Activated CD8-positive, alpha-beta memory T cell treated with anti-CD3 and anti-CD28 coated beads for 1 hour (primary cell): Measurements from ENCODE around the gene MCOLN3.
"Not testable (repeated sequence)": the region's sequence is repeated elsewhere in the genome, so short reads cannot be mapped to it uniquely, and the experiment has no call there.

ENCODE experiments used
- DNase-seq, 2 donors: peaks; one replicate each; pipeline ENCODE4 v3.0.0-alpha.2; 2020; ENCODE audit warnings: low read depth in 1 of 2; ENCODE audit errors: extremely low read depth in 1 of 2

Gene MCOLN3

DNA sequence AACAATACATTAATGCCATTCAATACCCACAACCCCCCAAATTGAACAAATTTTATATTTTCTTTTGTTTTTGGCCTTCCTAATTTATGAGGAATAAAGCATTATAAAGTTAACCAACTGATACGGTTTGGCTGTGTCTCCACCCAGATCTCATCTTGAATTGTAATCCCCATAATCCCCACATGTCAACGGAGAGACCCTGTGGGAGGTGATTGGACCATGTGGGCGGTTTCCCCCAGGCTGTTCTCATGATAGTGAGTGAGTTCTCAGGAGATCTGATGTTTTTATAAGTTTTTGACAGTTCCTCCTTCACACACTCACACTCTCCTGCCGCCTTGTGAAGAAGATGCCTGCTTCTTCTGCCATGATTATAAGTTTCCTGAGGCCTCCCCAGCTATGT is 6.4 kb upstream of the MCOLN3 start:
- no peak for DNase-seq

DNA sequence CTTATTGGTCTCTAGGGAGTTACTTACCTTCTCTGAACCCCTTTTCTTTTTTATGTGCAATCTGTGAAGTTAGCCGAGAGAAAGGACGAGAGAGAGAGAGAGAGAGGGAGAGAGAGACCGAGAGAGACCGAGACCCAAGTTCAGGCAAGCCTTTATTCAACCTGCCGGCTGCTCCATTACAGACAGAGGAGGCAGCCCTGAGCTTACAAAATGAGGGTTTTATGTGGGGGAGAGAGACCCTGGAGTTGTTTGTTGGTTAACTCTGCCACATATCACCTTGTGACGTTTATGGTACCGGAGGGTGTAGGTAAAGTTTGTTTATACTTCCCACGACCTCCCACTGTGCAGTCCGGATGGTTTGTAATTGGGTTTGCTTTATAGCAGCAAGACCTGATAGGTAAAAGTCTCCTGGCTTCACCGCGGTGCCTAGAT is 1.5 kb upstream of the MCOLN3 start:
- no peak for DNase-seq

DNA sequence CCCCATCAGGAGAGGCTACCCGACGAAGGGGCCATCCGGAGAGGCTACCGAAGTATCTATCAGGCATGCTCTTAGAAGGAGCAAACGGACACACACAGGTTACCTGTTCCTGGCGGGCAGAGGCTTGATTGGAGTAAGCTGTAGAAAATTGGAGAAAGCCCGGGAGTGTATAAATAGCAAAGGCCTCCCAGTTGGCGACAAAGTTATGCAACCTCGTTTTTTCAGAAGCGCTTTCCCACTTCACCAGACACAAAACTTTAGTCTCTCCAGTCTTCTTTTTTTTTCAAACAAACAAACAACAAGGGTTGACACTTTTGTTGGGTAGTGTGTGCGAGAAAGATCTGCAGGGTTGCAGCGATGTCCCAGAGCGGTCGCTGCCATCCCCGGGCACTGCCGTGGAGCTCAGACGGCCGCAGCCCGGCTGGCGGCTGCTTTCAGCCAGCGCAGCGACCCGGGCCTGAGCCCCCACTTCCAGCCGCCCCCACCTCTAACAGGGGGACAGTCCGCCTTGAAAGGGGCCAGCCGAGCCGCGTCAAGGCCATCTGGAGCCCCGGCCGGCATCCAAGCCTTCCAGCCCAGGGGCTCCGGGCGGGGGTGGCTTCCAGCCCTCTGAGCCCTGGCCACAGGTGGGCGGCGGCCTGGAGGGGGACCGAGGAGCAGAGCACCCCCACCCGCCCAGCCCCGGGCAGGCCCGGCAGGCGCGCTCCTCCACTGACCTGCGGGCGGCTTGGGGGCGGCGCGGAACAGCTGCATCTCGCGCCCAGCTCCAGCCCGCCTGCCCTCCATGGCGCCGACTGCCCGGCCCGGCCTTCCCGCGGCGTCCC is 616 bp downstream of the MCOLN3 start:
- DNase-seq, result no peak

DNA sequence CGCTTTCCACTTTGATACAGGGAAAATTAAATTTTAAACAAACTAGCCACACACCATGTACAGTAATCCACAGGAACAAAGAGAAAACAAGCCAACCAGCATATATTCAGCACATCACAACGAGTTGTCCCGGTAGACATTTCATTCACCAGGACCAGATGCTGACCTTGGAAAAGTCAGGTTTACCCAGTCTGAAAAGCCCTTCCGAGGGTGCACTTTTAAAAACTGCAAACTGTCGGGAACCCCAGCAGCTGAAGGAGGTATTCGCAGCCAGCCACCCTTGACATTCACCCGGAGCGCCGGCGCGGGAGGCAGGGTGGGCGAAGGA is 1.2 kb downstream of the MCOLN3 start:
- no peak for DNase-seq

DNA sequence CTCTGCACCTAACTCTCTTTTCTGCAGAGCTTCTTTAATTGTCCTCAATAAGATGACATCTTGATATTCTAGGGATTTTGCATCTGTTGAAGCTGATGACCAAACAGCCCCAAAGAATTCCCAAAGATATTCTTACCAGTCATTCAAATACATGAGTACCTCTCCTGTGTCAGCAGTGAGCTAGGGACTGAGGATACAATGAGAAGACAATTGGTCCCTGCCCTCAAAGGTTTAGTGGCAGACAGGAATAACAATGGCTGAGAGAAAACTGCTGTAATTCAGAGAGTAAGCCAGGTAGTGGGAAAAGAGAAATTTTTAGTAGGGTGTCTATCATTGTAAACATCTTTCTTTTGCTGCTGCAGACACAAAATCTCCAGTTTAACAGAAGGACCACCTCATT is 5.9 kb downstream of the MCOLN3 start:
- no peak for DNase-seq

DNA sequence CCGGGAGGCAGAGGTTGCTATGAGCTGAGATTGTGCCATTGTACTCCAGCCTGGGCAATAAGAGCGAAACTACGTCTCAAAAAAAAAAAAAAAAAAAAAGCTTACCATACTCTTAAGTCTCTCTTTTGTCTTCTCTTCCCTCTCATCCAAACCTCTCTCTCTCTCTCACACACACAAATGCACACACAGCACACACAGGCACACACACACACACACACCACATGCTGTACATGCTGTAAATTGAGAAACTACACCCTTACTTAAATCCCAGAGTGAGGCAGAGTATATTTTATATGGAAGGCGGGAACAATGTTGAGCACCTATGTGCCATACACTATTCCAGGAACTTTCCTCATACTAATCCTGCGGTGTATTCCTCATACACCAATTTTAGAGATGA is 6.5 kb downstream of the MCOLN3 start:
- no peak for DNase-seq

DNA sequence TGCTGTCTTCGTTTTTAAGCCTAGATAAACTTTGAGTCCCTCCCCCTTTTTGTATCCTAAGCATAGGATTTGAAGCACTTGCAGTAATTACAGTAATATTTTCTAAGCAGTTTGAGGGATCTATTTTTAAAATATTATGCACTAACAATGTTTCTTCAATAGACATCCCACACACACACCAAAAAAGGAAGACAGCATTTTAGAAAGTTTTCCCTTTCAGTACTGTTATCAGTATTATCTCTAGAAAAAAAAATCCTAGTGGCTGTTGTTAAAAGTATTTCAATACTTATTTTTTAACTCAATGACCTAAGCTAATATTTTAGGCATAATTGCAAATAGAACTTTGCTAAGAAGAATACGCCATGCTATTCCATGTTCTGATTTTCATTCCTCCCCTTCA is 15.1 kb downstream of the MCOLN3 start:
- no peak for DNase-seq

DNA sequence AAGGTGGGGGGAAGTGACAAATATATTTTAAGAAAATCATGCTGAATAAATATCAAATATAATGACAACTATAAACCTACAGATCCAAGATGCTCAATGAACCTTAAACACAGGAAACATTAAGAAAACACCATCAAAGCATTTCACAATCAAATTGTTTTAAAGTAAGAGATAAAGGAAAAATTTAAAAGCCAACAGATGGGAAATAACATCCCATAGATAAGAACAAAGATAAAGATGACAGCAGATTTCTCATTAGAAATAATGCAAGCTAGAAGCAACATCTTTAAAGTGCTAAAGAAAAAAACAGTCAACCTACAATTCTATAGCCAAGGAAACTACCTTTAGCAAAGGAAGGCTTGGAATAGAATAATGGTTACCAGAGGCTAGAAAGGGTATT is 17.8 kb downstream of the MCOLN3 start:
- no peak for DNase-seq

DNA sequence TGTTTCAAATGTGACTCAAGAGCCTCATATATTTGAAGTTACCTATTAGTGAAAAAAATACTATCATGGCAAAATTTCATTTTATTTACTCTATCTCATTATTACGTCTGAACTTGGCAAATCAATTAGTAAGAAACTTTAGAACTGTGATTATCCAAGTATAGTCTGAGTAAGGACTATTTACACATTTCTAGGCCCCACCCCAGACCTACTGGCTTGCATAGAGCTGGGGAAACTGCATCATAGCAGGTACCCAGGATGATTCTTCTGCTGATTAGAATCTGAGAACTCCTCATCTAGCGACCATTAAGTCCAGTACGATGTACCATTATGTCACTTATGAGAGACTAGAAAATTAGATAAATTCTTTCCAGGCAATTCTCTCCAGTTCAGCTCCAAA is 20.1 kb downstream of the MCOLN3 start:
- no peak for DNase-seq

DNA sequence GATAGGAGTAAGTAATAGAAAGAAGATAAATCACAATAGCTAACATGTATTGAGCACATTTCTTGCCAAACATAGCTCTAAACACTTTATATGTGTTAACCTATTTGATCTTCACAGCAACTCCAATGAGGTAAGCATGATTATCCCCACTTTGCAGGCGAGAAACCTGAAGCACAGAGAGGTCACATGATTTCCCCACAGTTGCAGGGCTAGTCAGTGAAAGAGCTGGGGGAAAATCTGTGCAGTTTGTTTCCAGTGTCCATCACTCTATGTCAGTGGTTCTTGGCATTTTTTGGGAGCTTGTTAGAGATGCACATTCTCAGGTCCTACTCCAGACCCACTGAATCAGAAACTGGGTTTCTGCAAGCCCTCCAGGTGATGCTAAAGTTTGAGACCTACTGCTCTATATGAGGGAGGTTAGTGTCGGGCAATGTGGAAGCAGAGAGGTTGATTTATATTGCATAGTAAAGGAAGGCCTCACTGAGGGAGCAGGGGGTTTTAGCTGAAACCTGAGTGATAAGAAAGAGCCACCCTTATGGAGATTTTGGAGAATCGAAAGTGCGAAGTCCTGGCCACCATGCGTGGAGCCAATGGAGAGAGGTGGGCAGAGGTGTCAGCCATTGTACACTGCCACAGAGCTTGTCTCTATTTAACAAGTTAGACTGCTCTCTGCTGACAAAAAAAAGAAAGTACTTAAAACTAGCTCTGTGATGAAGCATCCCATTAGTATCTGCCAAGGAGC is 20.9 kb downstream of the MCOLN3 start:
- DNase-seq, result no peak

DNA sequence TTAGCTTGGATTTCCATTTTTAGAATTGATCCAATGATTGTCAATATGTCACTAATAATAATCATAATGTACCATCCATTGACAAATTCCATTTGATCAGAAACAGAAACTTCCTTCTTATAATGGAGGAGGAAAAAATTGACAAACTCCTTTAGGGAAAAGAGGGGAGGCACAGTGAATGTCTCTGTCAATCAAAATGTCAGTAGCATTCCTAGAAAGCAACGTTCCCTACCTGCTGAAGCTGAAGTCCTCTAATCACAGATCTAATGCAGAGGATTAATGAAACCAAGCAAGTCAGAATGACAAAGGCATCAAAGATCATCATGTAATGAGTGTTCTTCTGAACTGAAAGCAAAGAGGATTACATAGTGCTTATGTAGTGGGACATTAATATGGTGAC is 22.4 kb downstream of the MCOLN3 start:
- DNase-seq, result no peak

DNA sequence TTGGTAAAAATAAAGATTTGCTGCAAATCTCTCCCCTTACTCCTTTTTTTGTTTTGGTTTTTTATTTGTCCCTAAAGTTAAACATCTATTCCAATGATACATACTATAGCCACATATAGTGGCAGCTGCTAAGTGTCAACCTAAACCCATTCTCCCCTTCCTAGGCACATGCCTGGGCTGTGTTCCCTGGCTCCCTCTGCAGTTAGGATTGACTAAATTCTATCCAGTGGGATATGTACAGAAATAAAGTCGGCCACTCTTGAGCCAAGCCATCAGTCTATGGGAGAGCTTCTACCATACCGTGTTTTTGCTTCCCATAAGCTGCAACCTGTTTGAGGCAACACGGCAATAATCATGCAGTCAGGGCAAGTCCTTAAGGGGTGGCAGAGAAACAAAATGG is 23.6 kb downstream of the MCOLN3 start:
- no peak for DNase-seq

DNA sequence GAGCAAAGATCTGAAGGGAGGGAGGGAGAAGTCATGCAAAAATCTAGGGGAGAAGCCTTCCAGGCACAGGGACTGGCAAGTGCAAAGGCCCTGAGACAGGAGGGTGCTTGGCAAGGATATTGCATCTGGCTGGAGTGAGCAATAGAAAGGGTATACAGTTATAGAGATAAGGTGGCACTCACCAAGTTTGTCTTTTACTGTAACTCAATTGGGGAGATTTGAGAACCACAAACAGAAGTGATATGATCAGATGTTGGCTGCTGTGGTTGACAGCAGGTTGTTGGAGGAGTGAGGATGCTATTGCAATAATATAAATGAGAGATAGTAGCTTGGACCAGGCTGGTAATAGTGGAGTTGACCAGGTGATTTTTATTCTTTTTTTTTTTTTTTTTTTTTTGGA is 25.6 kb downstream of the MCOLN3 start:
- no peak for DNase-seq

DNA sequence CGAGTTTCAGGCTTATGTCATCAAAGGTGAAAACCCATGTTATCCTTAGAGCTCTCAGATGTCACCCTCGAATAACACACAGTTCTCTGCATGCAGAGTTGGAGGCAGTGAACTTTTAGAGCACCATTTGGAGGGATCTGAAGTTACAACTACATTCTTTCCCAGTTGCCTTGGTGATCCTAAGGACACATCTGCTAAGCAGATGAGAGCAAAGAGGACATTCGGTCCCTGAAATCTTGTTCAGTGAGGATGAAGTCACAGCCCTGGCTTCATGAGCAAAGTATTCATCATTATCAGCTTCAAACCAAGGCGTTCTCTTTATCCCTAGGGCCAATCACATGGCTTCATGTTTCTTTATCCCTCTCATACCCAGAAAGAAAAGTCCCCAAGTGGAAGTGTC is 28.3 kb downstream of the MCOLN3 start:
- DNase-seq, result no peak

DNA sequence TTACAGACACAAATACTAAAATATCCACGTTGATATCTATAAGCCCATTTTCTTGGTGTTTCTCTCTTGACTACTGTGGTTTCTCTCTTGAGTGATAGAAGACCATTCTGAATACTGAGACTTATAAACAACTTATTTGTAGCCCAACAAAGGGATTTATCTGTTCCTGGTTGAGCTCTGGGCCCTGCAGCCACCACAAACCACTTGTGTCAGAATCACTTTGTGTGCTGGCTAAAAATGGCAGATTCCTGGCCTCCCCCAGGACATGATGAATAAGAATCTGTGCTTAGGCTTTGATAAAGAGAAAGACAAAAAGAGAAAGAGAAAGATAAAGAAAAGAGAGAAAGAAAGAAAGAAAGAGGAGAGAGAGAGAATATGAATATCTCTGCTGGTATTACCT is 32.5 kb downstream of the MCOLN3 start:
- no peak for DNase-seq

DNA sequence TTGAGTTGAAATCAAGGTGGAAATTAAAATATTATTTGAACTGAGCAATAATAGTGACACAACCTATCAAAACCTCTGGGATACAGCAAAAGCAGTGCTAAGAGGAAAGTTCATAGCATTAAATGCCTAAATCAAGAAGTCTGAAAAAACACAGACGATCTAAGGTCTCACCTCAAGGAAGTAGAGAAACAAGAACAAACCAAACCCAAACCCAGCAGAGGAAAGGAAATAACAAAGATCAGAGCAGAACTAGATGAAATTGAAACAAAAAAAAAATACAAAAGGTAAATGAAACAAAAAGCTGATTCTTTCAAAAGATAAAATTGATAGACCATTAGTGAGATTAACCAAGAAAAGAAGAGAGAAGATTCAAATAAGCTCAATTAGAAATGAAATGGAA is 42.7 kb downstream of the MCOLN3 start:
- DNase-seq, result not testable (repeated sequence)

DNA sequence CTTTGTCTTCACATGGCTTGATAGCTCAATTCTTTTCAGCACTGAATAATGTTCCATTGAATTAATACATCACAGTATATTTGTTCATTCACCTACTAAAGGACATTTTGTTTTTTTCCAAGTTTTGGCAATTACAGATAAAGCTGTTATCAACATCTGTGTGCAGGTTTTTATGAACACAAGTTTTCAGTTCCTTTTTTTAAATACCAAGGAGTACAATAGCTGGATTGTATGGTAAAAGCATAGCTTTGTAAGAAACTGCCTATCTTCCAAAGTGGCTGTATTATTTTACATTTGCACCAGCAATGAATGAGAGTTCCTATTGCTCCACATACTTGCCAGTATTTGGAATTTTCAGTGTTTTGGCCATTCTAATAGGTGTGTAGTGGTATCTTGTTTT is 46.6 kb downstream of the MCOLN3 start:
- DNase-seq, result no peak

DNA sequence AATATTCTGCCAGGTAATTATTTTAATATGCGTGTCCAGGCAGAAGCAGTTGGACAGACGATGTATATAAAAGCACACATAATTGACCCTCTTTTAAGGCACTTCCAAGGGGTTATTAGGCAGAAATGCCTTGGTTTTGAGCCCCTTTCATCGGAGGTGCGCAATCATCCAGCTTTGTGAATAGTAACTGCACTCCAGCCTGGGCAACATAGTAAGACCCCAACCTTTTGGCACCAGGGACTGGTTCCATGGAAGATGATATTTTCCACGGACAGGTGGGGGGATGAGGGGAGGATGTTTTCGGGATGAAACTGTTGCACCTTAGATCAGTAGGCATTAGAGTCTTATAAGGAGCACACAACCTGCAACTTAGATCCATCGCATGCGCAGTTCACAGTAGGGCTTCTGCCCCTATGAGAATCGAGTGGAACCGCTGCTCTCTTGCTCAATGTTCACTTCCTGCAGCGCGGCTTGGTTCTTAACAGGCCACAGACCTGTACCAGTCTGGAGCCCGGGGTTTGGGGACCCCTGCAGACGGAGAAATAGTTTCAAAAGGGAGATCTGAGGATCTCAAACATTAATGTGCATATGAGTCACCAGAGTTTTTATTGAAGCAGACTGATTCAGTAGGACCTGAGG is 49.5 kb downstream of the MCOLN3 start:
- peak; percentile 32 to 35 for DNase-seq

DNA sequence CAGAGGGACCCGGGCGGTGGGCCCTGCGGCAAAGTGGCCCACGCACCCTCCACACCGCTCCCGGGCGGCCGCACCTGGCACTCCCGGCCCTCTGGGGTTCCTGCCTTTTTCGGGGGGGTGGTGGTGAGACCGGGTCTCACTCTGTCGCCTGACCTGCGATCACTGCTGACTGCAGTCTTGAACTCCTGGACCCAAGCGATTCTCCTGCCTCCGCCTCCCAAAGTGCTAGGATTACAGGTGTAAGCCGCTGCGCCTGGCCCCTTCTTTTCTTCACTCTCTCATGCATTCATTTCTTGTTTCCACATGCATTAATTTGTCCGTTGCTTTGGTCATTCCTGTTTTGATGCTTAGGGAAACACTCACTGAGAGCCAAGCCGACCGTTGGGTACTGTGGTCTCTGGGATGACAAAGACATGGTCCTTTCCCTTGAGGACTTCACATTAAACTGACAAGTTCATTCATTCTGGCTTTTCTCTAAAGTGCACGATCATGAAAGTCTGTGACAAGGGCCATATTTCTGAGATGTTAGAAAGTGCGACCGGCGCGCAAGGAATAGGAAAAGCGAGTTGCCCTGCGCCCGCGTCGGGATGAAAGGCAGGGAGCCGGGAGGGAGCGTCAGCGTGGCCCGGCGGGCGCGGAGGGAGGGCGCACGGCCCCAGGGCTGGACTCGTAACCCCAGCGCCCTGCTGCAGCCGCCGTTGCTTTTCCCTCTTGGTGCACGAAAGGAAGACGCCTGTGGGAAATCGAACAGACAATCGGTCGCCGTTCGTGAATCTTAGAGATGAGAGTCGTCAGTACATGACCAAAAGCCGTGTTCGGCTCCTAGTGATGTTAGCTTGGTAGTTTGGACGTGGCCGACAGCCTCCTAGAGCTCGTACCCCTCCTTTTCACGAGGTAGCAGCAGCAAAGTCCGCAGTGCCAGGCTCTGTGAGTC is 50.4 kb downstream of the MCOLN3 start:
- DNase-seq, result no peak

DNA sequence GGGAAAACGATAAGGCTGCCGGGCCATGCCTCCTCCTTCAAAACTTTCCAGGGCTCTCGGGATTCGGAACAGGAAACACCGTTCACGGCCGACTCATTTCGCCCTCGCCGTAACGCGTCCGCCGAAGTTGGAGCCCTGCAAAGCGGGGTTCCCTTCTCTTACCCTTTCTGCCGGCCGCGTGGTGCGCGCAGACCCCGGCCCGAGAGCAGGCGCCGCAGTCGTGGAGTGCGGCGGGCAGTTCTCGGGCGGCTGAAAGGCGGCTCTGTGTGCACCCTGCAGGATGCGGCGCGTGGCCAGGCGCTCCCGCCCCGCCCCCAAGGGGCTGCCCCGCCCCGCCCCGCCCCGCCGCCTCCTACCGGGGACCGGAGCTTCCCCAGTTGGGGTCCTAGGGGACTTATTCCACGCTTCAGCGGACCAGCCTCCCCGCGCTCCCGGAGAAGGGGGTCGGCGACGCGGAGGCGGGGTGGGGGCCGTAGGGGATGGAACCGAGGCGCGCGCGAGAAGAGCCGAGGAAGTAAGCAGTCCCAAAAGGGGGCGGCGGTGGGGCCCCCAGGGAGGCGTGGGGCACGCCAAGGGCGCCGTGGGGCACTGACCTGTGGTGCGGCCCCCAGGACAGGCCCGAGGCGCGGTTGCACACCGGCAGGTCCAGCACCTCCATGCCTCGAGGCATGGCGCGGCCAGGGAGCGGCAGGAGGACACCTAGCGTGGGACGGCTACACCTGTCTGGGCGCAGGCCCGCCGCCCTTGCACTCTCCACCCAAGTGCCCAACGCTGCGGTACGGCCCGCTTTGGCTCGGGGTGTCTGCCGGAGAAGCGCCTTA is 51.2 kb downstream of the MCOLN3 start, which contains the start of gene MCOLN2:
Gene MCOLN2 (minus strand): TSS at position 268 of the 821 bp plus-strand sequence. CDS start 241 bp downstream, at position 27.
- peak in 1 of 2 donors; percentile 36 for DNase-seq
